Measurements from ENCODE around the gene CACNA1C.

CACNA1C gene

DNA sequence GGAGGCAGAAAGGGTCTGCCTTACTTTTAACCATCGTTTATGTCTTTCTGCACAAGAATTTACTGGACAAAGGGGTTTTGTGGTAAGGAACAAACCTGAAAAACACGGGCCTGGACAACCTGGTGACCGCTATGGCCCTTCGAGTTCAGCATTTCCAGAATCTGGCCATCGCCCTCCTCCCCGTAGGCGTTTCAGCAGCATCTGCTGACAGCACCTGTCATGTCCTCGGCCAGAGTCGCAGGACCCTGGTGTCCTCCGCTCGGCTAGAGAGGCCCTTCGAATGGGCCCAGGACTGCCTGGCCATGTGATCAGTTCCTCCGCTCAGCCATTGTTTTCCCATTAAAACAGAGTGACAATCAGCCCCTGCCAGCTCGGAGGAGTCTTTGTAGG lies 599.2 kb downstream of the CACNA1C start:
- ChIA-PET POLR2A (no interaction called here), CTCF (interaction anchor here (1.0 to 1.6 kb wide), 2 partner anchors 11 to 34 kb away, joined by 4 read pairs; no protein-coding TSS in a partner anchor)
- Histone ChIP-seq H3K27ac (ENCODE audit: insufficient read depth in 1 of 2, low read depth in 1 of 2, low read length in 2 of 2, poor library complexity in 1 of 2, severe bottlenecking in 2 of 2) (no peak overlapping the region), H3K36me3 (ENCODE audit: control insufficient read depth in 4 of 4, insufficient read depth in 4 of 4, low read length in 3 of 4) (no peaks in the 10 kb centered on the region), H3K27me3 (replicated peaks in 2 of 5; ENCODE audit: control insufficient read depth in 4 of 5, insufficient read depth in 5 of 5, low read length in 4 of 5) (no peaks in the 10 kb centered on the region), H3K4me3 (ENCODE audit: control insufficient read depth in 1 of 7, extremely low read depth in 1 of 7, insufficient read depth in 4 of 7, low read depth in 2 of 7, low read length in 6 of 7) (no peak overlapping the region), H3K9me3 (ENCODE audit: control extremely low read depth in 1 of 5, control insufficient read depth in 4 of 5, insufficient read depth in 2 of 5, low read depth in 1 of 5, low read length in 4 of 5) (no peaks in the 10 kb centered on the region), H3K4me1 (ENCODE audit: control extremely low read depth in 1 of 4, control insufficient read depth in 4 of 4, insufficient read depth in 4 of 4, low read length in 3 of 4) (peaks cover 3 to 52% (median 30%) of the 10 kb centered on the region in 4 experiments)
- no peak for DNase-seq
- 97% methylated on average over 13 of the region's 14 CpGs for WGBS (ENCODE audit: insufficient coverage)

DNA sequence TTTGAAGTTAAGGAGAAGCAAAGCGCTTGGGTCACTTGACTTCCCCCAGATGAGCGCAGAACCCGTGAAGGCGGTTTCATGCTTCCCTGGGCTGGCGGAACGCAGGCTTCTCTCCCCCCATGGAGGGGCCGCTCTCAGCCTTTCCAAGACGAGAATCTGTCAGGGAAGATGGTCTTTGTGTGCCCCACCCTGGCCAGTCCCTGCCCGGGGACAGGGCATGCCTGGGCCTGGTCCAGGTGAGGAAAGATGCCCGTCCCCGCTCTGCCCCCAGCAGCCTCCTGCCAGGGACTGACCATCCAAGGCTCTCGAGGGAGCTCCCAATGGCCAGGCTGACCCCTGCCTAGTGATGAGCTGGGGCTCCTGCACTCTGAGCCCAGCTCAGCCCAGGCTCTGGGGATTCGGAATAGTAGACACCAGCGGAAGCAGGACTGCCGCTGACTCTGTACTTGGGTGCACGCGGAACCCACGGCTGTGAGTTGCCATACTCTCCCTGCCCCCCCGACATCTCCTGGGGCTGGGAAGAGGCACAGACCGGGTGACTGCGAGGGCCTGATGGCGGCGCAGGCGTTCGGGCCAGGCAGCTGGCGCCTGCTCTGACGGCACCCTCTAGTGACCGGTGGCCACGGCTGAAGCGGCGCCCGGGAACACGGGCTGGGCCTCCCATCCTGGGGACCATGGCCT lies 599.8 kb downstream of the CACNA1C start:
- no peak for DNase-seq
- Histone ChIP-seq H3K9me3 (ENCODE audit: control extremely low read depth in 1 of 5, control insufficient read depth in 4 of 5, insufficient read depth in 2 of 5, low read depth in 1 of 5, low read length in 4 of 5) (no peaks in the 10 kb centered on the region), H3K27ac (ENCODE audit: insufficient read depth in 1 of 2, low read depth in 1 of 2, low read length in 2 of 2, poor library complexity in 1 of 2, severe bottlenecking in 2 of 2) (no peak overlapping the region), H3K27me3 (replicated peaks in 2 of 5; ENCODE audit: control insufficient read depth in 4 of 5, insufficient read depth in 5 of 5, low read length in 4 of 5) (no peaks in the 10 kb centered on the region), H3K4me1 (ENCODE audit: control extremely low read depth in 1 of 4, control insufficient read depth in 4 of 4, insufficient read depth in 4 of 4, low read length in 3 of 4) (peaks cover 2 to 47% (median 27%) of the 10 kb centered on the region in 4 experiments), H3K36me3 (ENCODE audit: control insufficient read depth in 4 of 4, insufficient read depth in 4 of 4, low read length in 3 of 4) (no peaks in the 10 kb centered on the region), H3K4me3 (ENCODE audit: control insufficient read depth in 1 of 7, extremely low read depth in 1 of 7, insufficient read depth in 4 of 7, low read depth in 2 of 7, low read length in 6 of 7) (no peak overlapping the region)
- CTCF ChIA-PET, result interaction anchor here (1.0 kb wide), 1 partner anchor 12 kb away, joined by 4 read pairs; no protein-coding TSS in a partner anchor
- WGBS (ENCODE audit: insufficient coverage), result 95% methylated on average over 29 of the region's 33 CpGs
- POLR2A ChIA-PET, result interaction anchor here (0.6 kb wide), 1 partner anchor 24 kb away, joined by 3 read pairs; no protein-coding TSS in a partner anchor

DNA sequence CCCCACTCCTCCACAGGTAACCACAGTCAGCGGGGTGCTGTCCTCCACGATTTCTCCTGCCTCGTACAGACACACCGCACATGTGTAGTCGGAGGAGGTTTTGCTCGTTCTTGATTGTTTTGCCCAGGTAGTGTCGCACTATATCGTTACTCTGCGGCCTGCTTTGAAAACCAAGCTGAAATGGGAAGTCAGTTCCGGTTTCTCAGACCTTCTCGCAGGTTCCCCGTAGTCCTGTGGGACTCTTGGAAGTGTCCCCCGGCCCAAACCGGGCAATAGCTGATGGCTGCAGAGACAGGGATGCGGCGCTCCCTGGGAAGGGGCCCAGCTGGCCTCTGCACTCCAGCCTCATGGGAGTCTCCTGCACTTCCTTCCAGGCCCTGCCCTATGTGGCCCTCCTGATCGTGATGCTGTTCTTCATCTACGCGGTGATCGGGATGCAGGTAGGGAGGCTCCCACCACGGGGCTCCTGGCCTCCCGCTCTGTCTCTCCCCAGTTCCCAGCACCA lies 600.7 kb downstream of the CACNA1C start:
- Histone ChIP-seq H3K4me3 (ENCODE audit: control insufficient read depth in 1 of 7, extremely low read depth in 1 of 7, insufficient read depth in 4 of 7, low read depth in 2 of 7, low read length in 6 of 7) (no peak overlapping the region), H3K27me3 (replicated peaks in 2 of 5; ENCODE audit: control insufficient read depth in 4 of 5, insufficient read depth in 5 of 5, low read length in 4 of 5) (no peaks in the 10 kb centered on the region), H3K9me3 (ENCODE audit: control extremely low read depth in 1 of 5, control insufficient read depth in 4 of 5, insufficient read depth in 2 of 5, low read depth in 1 of 5, low read length in 4 of 5) (no peaks in the 10 kb centered on the region), H3K4me1 (ENCODE audit: control extremely low read depth in 1 of 4, control insufficient read depth in 4 of 4, insufficient read depth in 4 of 4, low read length in 3 of 4) (peaks cover 2 to 41% (median 25%) of the 10 kb centered on the region in 4 experiments), H3K36me3 (ENCODE audit: control insufficient read depth in 4 of 4, insufficient read depth in 4 of 4, low read length in 3 of 4) (no peaks in the 10 kb centered on the region), H3K27ac (ENCODE audit: insufficient read depth in 1 of 2, low read depth in 1 of 2, low read length in 2 of 2, poor library complexity in 1 of 2, severe bottlenecking in 2 of 2) (no peak overlapping the region)
- ChIA-PET POLR2A (interaction anchor here (0.6 kb wide), 1 partner anchor 25 kb away, joined by 3 read pairs; no protein-coding TSS in a partner anchor), CTCF (interaction anchor here (1.0 to 1.2 kb wide), 2 partner anchors 12 to 33 kb away, joined by 3 to 4 read pairs; no protein-coding TSS in a partner anchor)
- 95% methylated on average over 22 of the region's 22 CpGs for WGBS (ENCODE audit: insufficient coverage)
- no peak for DNase-seq

DNA sequence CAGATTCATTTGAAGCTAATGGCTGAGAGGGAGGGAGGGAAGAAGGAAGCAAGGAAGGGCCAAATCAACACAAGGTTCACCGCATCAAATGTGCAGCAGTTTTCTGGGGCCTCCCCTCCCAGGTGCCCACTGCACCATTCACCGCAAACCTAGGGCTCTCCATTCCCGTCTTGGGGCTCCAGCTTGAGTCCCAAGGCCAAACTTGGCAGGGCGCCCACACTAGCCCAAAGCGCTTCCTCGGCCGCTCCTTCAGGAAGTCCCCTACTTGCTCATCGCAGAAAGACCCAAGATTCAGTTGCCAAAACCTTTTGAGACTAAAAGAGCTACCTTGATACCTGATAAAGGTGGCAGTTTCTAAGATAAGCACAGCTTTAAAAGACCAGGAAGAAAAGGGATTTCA lies 601.5 kb downstream of the CACNA1C start:
- POLR2A ChIA-PET, result no interaction called here
- H3K9me3 ChIP-seq (ENCODE audit: control extremely low read depth in 1 of 5, control insufficient read depth in 4 of 5, insufficient read depth in 2 of 5, low read depth in 1 of 5, low read length in 4 of 5), result no peaks in the 10 kb centered on the region
- 77% methylated on average over 7 of the region's 8 CpGs for WGBS (ENCODE audit: insufficient coverage)
- CTCF ChIA-PET, result interaction anchor here (1.0 to 1.3 kb wide), 4 partner anchors 9 to 34 kb away, joined by 3 to 4 read pairs (median 4); no protein-coding TSS in a partner anchor
- H3K27ac ChIP-seq (ENCODE audit: insufficient read depth in 1 of 2, low read depth in 1 of 2, low read length in 2 of 2, poor library complexity in 1 of 2, severe bottlenecking in 2 of 2), result no peak overlapping the region
- no peaks in the 10 kb centered on the region for H3K36me3 ChIP-seq (ENCODE audit: control insufficient read depth in 4 of 4, insufficient read depth in 4 of 4, low read length in 3 of 4)
- H3K4me3 ChIP-seq (ENCODE audit: control insufficient read depth in 1 of 7, extremely low read depth in 1 of 7, insufficient read depth in 4 of 7, low read depth in 2 of 7, low read length in 6 of 7), result no peak overlapping the region
- H3K27me3 ChIP-seq (replicated peaks in 2 of 5; ENCODE audit: control insufficient read depth in 4 of 5, insufficient read depth in 5 of 5, low read length in 4 of 5), result no peaks in the 10 kb centered on the region
- DNase-seq, result no peak
- H3K4me1 ChIP-seq (ENCODE audit: control extremely low read depth in 1 of 4, control insufficient read depth in 4 of 4, insufficient read depth in 4 of 4, low read length in 3 of 4), result peaks cover 2 to 34% (median 19%) of the 10 kb centered on the region in 4 experiments

DNA sequence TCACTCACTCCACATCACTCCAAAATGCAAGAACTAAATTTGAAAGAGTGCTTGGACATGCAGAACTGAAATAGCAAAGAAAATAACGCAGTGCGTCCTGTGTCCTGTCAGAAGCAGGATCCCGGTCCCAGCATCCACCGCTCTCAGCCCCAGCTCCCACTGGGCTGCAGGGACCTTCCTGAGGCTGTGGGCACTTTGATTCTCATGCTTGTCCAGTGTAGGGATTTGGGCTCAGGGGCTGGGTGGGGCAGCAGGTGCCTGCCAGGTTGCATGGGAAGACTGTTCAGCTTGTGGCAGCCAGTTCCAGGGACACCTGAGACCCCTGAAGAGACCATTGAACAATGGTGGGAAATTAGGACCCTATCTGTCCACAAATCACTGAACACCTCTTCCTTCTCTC lies 602.0 kb downstream of the CACNA1C start:
- CTCF ChIA-PET, result interaction anchor here (1.0 to 1.3 kb wide), 4 partner anchors 9 to 34 kb away, joined by 3 to 4 read pairs (median 4); no protein-coding TSS in a partner anchor
- POLR2A ChIA-PET, result no interaction called here
- no peak overlapping the region for H3K27ac ChIP-seq (ENCODE audit: insufficient read depth in 1 of 2, low read depth in 1 of 2, low read length in 2 of 2, poor library complexity in 1 of 2, severe bottlenecking in 2 of 2)
- 75% methylated on average over 4 of the region's 4 CpGs for whole genome bisulfite sequencing (ENCODE audit: insufficient coverage)
- no peak overlapping the region for H3K4me3 ChIP-seq (ENCODE audit: control insufficient read depth in 1 of 7, extremely low read depth in 1 of 7, insufficient read depth in 4 of 7, low read depth in 2 of 7, low read length in 6 of 7)
- H3K9me3 ChIP-seq (ENCODE audit: control extremely low read depth in 1 of 5, control insufficient read depth in 4 of 5, insufficient read depth in 2 of 5, low read depth in 1 of 5, low read length in 4 of 5), result no peaks in the 10 kb centered on the region
- no peaks in the 10 kb centered on the region for H3K36me3 ChIP-seq (ENCODE audit: control insufficient read depth in 4 of 4, insufficient read depth in 4 of 4, low read length in 3 of 4)
- peaks cover 1 to 29% (median 14%) of the 10 kb centered on the region in 4 experiments for H3K4me1 ChIP-seq (ENCODE audit: control extremely low read depth in 1 of 4, control insufficient read depth in 4 of 4, insufficient read depth in 4 of 4, low read length in 3 of 4)
- no peaks in the 10 kb centered on the region for H3K27me3 ChIP-seq (replicated peaks in 2 of 5; ENCODE audit: control insufficient read depth in 4 of 5, insufficient read depth in 5 of 5, low read length in 4 of 5)
- no peak for DNase-seq

DNA sequence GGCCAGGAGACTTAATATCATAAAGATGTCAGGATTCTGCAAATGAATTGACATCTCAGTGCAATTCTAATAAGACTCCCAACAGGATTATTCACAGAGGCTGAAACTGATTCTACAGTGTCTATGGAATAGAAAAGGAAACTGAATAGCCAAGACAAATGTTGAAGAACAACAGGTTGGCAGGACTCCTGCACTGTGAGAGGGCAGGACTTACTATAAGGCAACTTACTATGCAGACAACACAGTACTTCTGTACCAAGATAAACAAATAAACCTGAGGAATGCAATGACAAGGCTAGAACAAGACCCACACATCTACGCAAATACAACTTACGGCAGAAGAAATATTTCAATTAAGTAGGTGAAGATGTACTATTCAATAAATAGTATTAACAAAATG lies 609.7 kb downstream of the CACNA1C start:
- no CpG with 5 or more reads among the region's 2 CpGs for WGBS (ENCODE audit: insufficient coverage)
- ChIA-PET CTCF (no interaction called here), POLR2A (no interaction called here)
- Histone ChIP-seq H3K27me3 (replicated peaks in 2 of 5; ENCODE audit: control insufficient read depth in 4 of 5, insufficient read depth in 5 of 5, low read length in 4 of 5) (no peaks in the 10 kb centered on the region), H3K4me3 (ENCODE audit: control insufficient read depth in 1 of 7, extremely low read depth in 1 of 7, insufficient read depth in 4 of 7, low read depth in 2 of 7, low read length in 6 of 7) (no peak overlapping the region), H3K27ac (ENCODE audit: insufficient read depth in 1 of 2, low read depth in 1 of 2, low read length in 2 of 2, poor library complexity in 1 of 2, severe bottlenecking in 2 of 2) (no peak overlapping the region), H3K9me3 (ENCODE audit: control extremely low read depth in 1 of 5, control insufficient read depth in 4 of 5, insufficient read depth in 2 of 5, low read depth in 1 of 5, low read length in 4 of 5) (no peaks in the 10 kb centered on the region), H3K36me3 (ENCODE audit: control insufficient read depth in 4 of 4, insufficient read depth in 4 of 4, low read length in 3 of 4) (peaks cover 0 to 2% (median 1%) of the 10 kb centered on the region in 4 experiments), H3K4me1 (ENCODE audit: control extremely low read depth in 1 of 4, control insufficient read depth in 4 of 4, insufficient read depth in 4 of 4, low read length in 3 of 4) (no peaks in the 10 kb centered on the region)
- no peak for DNase-seq

Data from common myeloid progenitor, CD34-positive (primary cell).